HG03432 (cell line): ENCODE results near the gene SH3RF3.

Experiments
- ATAC-seq: cut with Tn5 transposase; IDR thresholded peaks from one replicate; pipeline ENCODE4 v1.9.1; 2021; ENCODE audit warnings: mild to moderate bottlenecking, moderate library complexity; ENCODE audit not compliant: unreplicated experiment

The SH3RF3 gene

DNA sequence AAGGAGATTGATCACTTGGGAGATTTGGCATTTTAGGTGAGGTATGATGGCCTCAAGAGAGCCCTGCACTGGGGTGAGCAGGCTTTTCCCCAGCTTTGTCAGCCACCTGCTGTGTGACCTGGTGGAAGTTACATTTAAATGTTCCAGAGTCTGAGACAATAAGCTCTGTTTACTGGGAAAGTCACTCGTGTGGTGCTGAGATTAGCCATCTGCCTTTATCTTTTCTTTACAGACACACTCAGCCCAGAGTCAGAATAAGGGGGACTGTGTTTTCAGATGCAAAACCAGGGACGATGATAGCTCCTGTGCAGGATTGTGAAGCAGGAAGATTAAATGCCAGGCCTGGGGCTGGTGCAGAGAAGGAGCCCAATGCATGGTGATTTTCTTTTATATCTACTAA lies 47.9 kb downstream of the SH3RF3 start:
- no peak for ATAC-seq

DNA sequence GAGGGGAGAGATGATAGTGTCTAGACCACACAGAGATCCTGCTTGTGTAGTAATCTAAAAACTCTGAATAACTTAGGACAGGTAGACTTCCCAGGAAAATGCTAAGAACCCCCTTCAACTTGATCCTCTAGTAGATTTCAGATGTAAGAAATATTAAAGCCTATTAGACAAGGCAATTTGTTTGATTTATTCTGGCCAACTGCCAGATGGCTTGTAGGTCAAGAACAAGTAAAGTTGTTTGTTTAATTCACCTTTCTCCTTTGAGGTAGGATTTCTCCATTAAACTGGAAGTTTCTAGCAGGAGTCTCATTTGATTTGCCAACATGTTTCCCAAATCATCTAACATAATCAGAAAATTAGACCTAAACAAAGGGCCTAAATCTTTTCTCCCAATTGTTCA lies 48.6 kb downstream of the SH3RF3 start:
- no peak for ATAC-seq

DNA sequence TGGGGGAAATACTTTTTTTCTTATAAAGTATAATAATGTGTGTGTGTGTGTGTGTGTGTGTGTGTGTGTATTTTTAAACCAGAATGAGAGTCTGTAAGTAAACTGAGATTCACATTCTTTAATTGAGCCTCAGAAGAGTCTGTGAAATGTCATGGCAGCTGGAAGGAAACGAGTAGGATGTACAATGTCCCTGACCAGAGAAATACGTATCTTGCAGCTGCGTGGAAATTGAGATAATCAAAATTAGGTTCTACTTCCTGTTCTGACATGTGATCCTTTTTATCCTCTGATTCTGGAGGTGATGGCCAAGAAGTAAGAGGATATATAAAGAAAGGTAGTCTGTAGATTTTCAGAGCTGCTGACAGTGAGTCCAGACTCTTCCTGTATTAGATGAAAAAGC lies 50.0 kb downstream of the SH3RF3 start:
- no peak for ATAC-seq

- no peak for ATAC-seq
Observed at GRCh38 chr2:109180786-109181185, 51.8 kb downstream of the SH3RF3 start.

DNA sequence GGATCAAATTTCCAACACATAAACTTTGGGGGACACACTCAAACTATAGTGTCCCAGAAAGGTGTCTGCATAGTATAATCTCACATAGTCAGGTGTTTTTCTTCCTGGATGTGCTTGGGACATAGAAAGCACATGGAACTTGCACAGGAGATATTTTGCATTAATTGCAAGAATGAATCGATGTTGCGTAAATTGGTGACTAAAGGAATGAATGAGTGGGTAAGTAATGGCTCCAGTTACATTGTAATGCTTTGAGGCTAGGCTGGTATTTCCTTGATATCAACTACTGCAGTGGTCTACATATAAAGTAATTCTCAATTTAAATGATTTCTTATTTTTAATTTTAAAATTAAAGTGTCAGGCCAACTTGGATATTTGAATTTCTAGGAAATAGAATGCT lies 53.4 kb downstream of the SH3RF3 start:
- ATAC-seq, result no peak

DNA sequence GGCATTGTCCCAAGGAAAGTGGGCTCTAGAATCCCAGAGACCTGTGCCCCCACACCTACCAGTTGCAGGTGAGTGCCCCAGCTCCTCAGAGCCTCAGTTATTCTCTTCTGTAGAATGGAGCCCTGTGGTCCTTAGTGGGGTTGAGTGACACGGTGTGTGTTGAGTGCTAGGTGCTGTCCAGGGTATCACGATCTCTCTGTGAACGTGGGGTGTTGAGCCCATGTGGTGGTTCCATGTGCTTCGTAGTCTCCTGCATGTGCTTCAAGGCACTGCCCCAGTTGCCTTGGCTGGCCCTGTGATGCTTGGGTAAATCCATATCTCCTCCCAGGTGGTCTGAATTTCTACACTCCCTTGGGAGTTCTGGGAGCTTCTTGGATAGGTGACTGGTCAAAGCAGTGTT lies 54.9 kb downstream of the SH3RF3 start:
- ATAC-seq, result no peak

DNA sequence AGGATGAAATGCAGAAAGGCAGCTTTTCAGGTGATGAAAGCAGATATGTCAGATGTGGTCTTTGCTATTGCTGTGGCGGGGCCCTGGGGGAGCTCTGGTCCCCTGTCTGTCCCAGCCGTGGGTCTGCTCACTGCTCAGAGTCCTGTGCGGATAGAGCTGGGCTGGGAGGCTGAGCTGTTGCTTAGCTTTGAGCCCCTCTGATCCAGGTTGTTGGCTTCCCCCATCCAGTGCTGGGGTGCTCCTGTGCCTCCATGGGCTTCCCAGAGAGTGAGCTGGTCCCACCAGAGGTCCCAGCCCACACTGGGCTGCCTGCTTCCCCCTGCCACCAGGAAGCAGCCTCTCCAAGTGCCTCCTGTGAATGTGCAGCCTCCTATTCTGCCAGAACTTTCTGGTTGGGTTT lies 55.4 kb downstream of the SH3RF3 start:
- ATAC-seq, result no peak

- ATAC-seq, result no peak
Observed at GRCh38 chr2:109185338-109185737, 56.3 kb downstream of the SH3RF3 start.

- no peak for ATAC-seq
Observed at GRCh38 chr2:109185821-109186570, 57.0 kb downstream of the SH3RF3 start.

DNA sequence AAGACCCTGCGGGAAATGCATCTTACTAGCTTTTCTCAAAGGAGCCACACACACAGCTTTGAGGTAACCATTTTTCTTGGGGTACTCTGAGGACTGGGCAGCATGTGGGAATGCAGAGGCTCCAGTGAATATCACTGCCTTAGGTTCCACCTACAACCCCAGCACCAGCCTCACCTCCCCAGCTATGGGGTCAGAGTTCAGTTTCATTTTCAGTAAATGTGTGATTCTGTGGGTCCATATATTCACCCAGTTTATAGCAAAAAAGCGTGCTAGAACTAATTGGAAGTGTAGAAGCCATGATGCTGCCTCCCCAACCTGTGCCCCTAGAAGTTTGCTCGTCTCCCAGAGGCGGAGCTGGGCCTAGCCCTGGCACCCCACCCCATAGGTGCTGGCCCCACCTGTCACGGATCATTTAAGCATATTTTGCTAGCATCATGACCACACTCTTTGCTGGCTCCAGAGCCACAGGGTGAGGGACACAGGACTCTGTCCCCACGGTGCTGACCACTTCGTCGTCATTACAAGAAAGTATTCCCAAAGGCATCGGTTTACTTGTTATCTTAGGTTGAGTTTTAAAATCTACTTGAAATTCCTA lies 57.7 kb downstream of the SH3RF3 start:
- no peak for ATAC-seq

DNA sequence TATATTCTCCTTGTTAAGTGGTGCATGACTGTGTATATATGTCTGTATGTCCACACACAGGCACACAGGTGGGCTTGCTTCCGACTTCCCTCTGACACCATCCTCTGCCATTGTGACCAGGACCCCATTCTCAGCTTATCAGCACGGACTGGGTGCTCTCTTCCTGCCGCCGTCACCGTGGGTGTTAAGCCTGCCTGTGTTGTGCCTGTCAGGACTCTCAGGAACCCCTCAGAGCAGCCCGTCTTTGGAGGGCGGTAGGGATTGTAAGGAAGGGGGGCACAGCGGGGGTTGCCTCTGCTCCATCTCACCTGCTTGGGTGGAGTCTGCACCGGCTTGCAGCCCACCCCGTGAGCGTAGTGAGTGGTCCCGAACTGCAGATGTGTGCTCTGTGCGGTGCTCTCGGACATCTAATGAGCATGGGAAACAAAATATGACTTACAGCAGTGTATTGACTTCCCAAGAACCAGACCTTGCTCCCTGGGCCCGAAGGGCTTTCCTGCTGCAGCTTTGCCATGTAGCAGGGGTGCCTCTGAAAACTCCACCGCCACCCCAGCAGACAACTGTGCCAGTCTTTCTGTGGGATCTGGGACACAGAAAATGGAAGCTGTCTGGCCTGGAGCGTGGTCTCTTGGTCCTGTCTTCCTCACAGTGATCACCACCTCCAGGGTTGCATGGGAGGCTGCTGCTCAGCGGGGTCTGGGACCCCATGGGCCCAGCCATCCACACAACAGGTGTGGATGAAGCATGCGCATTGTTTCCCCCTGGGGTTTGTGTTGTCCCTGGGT lies 58.9 kb downstream of the SH3RF3 start:
- no peak for ATAC-seq

DNA sequence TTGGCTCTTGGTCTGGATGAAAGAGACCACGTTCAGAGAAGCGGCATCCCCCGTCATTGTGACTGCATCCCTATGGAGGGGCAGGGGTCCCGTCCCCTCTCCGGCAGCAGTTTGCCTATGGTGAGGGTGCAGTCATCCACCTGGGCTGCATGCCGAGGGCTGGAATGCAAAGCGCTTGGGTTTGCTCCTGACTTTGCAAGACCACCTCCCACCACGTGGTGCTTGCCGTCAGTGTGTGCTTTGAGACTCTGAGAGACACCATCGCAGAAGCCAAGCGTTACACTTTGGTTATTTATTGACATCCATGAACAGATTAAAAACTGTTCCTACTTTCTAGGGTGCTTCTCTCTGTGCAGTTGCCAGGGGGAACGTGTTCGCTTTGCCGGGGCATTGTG lies 59.5 kb downstream of the SH3RF3 start:
- ATAC-seq, result no peak

- ATAC-seq, result no peak
Observed at GRCh38 chr2:109188898-109189297, 59.9 kb downstream of the SH3RF3 start.

DNA sequence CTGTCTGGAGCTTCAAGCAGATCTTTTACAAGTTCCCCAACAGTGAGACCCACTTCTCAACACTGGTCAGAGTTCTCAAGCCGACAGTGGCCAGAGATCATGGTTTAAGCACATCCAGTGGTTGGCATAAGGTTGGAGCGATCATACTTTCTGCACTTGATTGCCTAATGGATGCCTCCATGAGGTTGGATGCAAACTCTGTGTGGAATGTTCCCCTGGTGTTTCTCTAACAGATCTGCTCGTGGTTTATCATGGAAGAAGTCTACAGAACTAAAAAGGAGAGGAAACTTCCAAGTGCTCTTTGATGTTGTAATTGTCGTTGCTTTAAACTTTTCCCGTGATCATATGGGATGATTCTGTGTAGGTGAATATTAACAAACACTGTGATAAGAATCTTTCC lies 60.7 kb downstream of the SH3RF3 start:
- no peak for ATAC-seq

- no peak for ATAC-seq
Observed at GRCh38 chr2:109193807-109194619, 65.0 kb downstream of the SH3RF3 start.

DNA sequence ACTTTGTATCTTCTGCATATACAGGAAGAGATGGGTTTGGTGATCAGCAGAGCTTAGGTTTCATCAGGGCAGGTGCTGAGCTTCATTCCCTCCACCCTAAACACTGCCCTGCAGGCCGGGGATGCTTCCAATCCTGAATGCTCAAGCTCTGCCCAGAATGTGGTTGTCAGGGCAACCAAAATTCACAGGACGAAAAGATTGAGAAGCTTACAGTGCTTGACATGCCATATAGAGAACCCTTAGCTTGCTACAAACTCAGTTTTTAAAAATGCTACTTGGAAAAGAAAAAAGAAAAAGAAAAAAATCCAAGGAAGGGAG lies 65.6 kb downstream of the SH3RF3 start:
- no peak for ATAC-seq

DNA sequence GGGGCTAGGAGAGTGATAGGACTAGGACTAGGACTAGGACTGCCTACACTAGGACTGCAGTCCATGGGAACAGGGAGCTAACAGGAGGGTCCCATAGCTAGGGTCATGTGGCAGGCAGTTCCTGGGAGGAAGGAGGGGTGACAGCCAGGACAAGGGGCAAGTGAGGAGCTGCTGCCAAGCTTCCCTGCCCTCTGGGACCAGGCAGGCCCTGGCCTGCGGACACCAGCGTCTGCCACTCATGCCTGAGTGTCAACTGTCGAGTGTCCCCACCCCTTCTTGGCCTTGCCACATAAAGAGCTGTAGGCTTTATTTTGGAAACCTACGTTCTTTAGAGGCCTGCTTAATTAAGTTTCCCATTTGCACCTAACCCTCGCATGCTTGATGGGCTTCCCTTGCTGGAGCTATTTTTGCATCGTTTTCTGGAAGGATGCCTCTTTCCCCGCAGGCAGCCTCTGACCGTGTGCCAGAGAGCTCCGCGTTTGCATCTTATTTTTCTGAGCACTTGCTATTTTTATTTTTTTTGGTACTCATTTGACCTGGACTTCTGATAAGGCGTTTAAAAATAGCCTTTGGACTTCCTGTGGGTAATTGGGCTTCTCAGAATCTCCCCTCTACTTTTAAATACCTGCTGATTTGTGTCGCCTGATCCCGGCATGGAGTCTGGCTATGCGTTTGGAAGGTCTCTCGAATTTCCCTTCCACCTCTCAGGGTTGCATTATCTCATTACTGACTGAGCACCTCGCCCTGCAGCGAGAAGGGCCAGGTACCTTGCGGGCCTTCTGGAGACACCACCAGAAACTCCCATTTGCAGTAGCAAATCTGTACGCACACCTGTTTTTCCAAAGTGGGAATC lies 66.4 kb downstream of the SH3RF3 start:
- no peak for ATAC-seq

- ATAC-seq, result no peak
Observed at GRCh38 chr2:109196081-109196875, 67.3 kb downstream of the SH3RF3 start.

- no peak for ATAC-seq
Observed at GRCh38 chr2:109197491-109198418, 68.8 kb downstream of the SH3RF3 start.
